HepG2 (cell line): ENCODE results near the gene MRPL39. TPM values are rescaled to one million over a fixed set of nuclear protein-coding genes. Genes with fewer than 3 reads are reported as not detected.

Experiments used
- ATAC-seq: fragments of 200-7000 bp; cut with Tn5 transposase; 3 replicates; pipeline ENCODE4 v1.9.1; 2020; ENCODE audit warnings: mild to moderate bottlenecking, moderate library complexity
- BruUV-seq: library from RNA; stranded (reverse); fragments of 400-500 nt; replicated peaks from 2 replicates; lab custom pipeline; 2021; lab: Mats Ljungman, UMichigan
- CTCF ChIA-PET: fragments of 300-600 bp; formaldehyde crosslinking; extraction: SDS; loops from one replicate; lab custom pipeline; 2021; ENCODE audit warnings: low total read pairs, inconsistent platforms, low intra/inter-chr PET ratio; lab: Yijun Ruan, JAX
- POLR2A ChIA-PET: fragments of 350-600 bp; sonication (Branson Sonifier 250); formaldehyde crosslinking; loops from one replicate; lab custom pipeline; 2020; ENCODE audit warnings: antibody characterized with exemption, inconsistent platforms; lab: Yijun Ruan, JAX
- DNase-seq: peaks from one replicate; pipeline ENCODE4 v3.0.0-alpha.2; 2015; ENCODE audit warnings: low spot score
- FAIRE-seq: peaks from 3 replicates; lab custom pipeline; 2011; peaks lifted over from hg19 to GRCh38; lab: Jason Lieb, UNC
- H2AFZ ChIP-seq: one replicate; pipeline ENCODE4 v1.6.1; 2011; ENCODE audit warnings: low read length, inconsistent platforms
- H3K27ac ChIP-seq: fragments of 300-600 bp; 3 replicates; pipeline ENCODE4 v1.8.0; 2011; ENCODE audit warnings: mixed run types, mild to moderate bottlenecking, mixed read lengths, low read length, inconsistent platforms; ENCODE audit not compliant: insufficient read depth; ENCODE audit errors: extremely low read length
- H3K27me3 ChIP-seq, 2 experiments: fragments of 200-600 bp in 1 of 2; 2 replicates in 1 of 2; 3 replicates in 1 of 2; pipeline versions ENCODE4 v1.6.0 to v1.8.0; 2011; ENCODE audit warnings: low read length in 2 of 2, mild to moderate bottlenecking in 2 of 2, moderate library complexity in 2 of 2, inconsistent platforms in 1 of 2; ENCODE audit not compliant: insufficient read depth in 2 of 2, control insufficient read depth in 1 of 2
- H3K36me3 ChIP-seq, 2 experiments: fragments of 200-600 bp in 1 of 2; replicated peaks in 1 of 2; 2 replicates in 1 of 2; 3 replicates in 1 of 2; pipeline versions ENCODE4 v1.5.1 to v1.8.0; 2011; ENCODE audit warnings: low read length in 2 of 2, inconsistent platforms in 1 of 2; ENCODE audit not compliant: insufficient read depth in 2 of 2, control insufficient read depth in 1 of 2
- H3K4me1 ChIP-seq: 2 replicates; pipeline ENCODE4 v1.5.1; 2012; ENCODE audit warnings: low read length, inconsistent platforms; ENCODE audit not compliant: insufficient read depth
- H3K4me2 ChIP-seq: 2 replicates; pipeline ENCODE4 v1.6.0; 2011; ENCODE audit warnings: low read depth, low read length, inconsistent platforms
- H3K4me3 ChIP-seq, 3 experiments: fragments of 200-600 bp in 1 of 3; sonication (generic), shearing (Covaris generic) in 1 of 3; replicated peaks in 1 of 3; 2 replicates each; pipeline ENCODE4 v1.5.1; 2011 to 2016; ENCODE audit warnings: low read length in 3 of 3, inconsistent platforms in 2 of 3, low read depth in 2 of 3, mild to moderate bottlenecking in 2 of 3, control low read depth in 1 of 3, mixed read lengths in 1 of 3; ENCODE audit not compliant: insufficient read depth in 1 of 3
- H3K79me2 ChIP-seq: one replicate; pipeline ENCODE4 v1.6.1; 2011; ENCODE audit warnings: low read length, inconsistent platforms; ENCODE audit not compliant: insufficient read depth
- H3K9ac ChIP-seq: 2 replicates; pipeline ENCODE4 v1.6.0; 2011; ENCODE audit warnings: mild to moderate bottlenecking, low read depth, low read length, inconsistent platforms; ENCODE audit not compliant: insufficient read depth
- H3K9me3 ChIP-seq: 2 replicates; pipeline ENCODE4 v1.5.1; 2012; ENCODE audit warnings: mild to moderate bottlenecking, low read length
- H4K20me1 ChIP-seq: 2 replicates; pipeline ENCODE4 v1.6.0; 2011; ENCODE audit warnings: inconsistent platforms, mild to moderate bottlenecking, low read length, moderate library complexity; ENCODE audit not compliant: insufficient read depth
- GABPA ChIP-seq, 2 experiments: IDR thresholded peaks; 2 replicates each; pipeline ENCODE4 v1.6.1; 2011 to 2016; ENCODE audit warnings: low read depth in 2 of 2, low read length in 1 of 2, missing biosample characterization in 1 of 2, missing genetic modification characterization in 1 of 2
- GFI1 ChIP-seq: sonication (generic); formaldehyde crosslinking; IDR thresholded peaks from 2 replicates; pipeline ENCODE4 v1.5.0; 2020; ENCODE audit warnings: missing genetic modification reagents, mild to moderate bottlenecking, borderline replicate concordance
- MAF1 ChIP-seq: sonication (generic); formaldehyde crosslinking; IDR thresholded peaks from 2 replicates; pipeline ENCODE4 v1.5.0; 2020; ENCODE audit warnings: missing genetic modification reagents, borderline replicate concordance
- MED1 ChIP-seq: sonication (generic); formaldehyde crosslinking; IDR thresholded peaks from 2 replicates; pipeline ENCODE4 v1.4.0; 2020; ENCODE audit warnings: missing genetic modification reagents
- SALL2 ChIP-seq: sonication (generic); formaldehyde crosslinking; IDR thresholded peaks from 2 replicates; pipeline ENCODE4 v1.8.1; 2023; ENCODE audit warnings: mild to moderate bottlenecking, missing genetic modification reagents, inconsistent platforms
- WGBS: methylation state at CpG from one replicate; pipeline ENCODE4 v1.1.6; 2017; ENCODE audit warnings: low lambda C conversion rate; 5-methylcytosine and 5-hydroxymethylcytosine counted together
- in situ Hi-C: cut with HindIII; loops from 2 replicates; pipeline ENCODE4 v1.10.0; 2017; ENCODE audit warnings: low pct_unique_long_range_greater_than_20kb; ENCODE audit not compliant: extremely low pct_ligation_motif_present
- intact Hi-C: fragments of 100-400 bp; cut with micrococcal nuclease; formaldehyde crosslinking; loops from one replicate; pipeline ENCODE4 v1.10.0; 2022; ENCODE audit not compliant: unreplicated experiment
- polyA plus RNA-seq, 8 experiments: library from polyadenylated mRNA; depleted of rRNA in 3 of 8; stranded (reverse) in 7 of 8; unstranded in 1 of 8; fragments of >200 nt; fragmentation: Illumina TruSeq in 4 of 8; extraction: Trizol in 4 of 8; gene quantifications; 2 replicates each; pipeline versions ENCODE4 v1.2.1 to v1.2.3, GENCODE V29; 2011 to 2016; ENCODE audit warnings: low read depth in 4 of 8, missing spikeins in 1 of 8, mixed read lengths in 1 of 8; ENCODE audit not compliant: insufficient read depth in 1 of 8
- total RNA-seq, 5 experiments: library from RNA; depleted of rRNA; stranded (reverse); fragments of >200 nt; fragmentation: Illumina TruSeq; extraction: Trizol; gene quantifications; 2 replicates each; pipeline ENCODE4 v1.2.3, GENCODE V29; 2016; ENCODE audit warnings: low read depth in 1 of 5
- TF ChIP-seq, protein P1 (sequence below): IDR thresholded peaks from 2 replicates; pipeline ENCODE4 v1.6.1; 2016

The MRPL39 gene
- total and polyA plus RNA-seq, 2 of the 13 experiments (the other 11 are each of a cell fraction or from before 2014, with no cell fraction given) = 29.1 to 91.2 TPM

- TF ChIP-seq, protein P1, sequence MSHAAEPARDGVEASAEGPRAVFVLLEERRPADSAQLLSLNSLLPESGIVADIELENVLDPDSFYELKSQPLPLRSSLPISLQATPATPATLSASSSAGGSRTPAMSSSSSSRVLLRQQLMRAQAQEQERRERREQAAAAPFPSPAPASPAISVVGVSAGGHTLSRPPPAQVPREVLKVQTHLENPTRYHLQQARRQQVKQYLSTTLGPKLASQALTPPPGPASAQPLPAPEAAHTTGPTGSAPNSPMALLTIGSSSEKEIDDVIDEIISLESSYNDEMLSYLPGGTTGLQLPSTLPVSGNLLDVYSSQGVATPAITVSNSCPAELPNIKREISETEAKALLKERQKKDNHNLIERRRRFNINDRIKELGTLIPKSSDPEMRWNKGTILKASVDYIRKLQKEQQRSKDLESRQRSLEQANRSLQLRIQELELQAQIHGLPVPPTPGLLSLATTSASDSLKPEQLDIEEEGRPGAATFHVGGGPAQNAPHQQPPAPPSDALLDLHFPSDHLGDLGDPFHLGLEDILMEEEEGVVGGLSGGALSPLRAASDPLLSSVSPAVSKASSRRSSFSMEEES (CRISPR knock-in tag) = no peak
- TF ChIP-seq MAF1 (no peak), SALL2 (CRISPR knock-in tag) (no peak), MED1 (CRISPR knock-in tag) (no peak)
- TF ChIP-seq, all 625 proteins: peak for 0
Observed at GRCh38 chr21:25636727-25637126, 29.4 kb upstream of the MRPL39 start (continued).

- Histone ChIP-seq H3K9me3 (no peaks in the 10 kb centered on the region), H3K4me1 (peaks cover 8% of the 10 kb centered on the region; the same call in 1 of the 2 replicates), H3K4me3 (no peak overlapping the region), H3K4me2 (no peak overlapping the region), H3K27ac (no peak overlapping the region), H3K27me3 (peaks cover 0 to 21% of the 10 kb centered on the region in 2 experiments; a peak in 2 of 5 replicates), H3K36me3 (no peaks in the 10 kb centered on the region), H2AFZ (no peak overlapping the region), H3K9ac (no peak overlapping the region), H3K79me2 (no peaks in the 10 kb centered on the region), H4K20me1 (no peaks in the 10 kb centered on the region)
- ChIA-PET POLR2A (no interaction called here), CTCF (no interaction called here)
- WGBS = 6% methylated on average over 8 of the region's 8 CpGs
- in situ Hi-C loops = no loop called here
- BruUV-seq = no TSS peak
- intact Hi-C loops = no loop called here
- FAIRE-seq (no peak), ATAC-seq (no peak)
- TF ChIP-seq GFI1 (CRISPR knock-in tag) = no peak
- no peak for TF ChIP-seq GABPA (IDR thresholded peaks at IDR 0.05; ENCODE audit: low read depth, low read length)
- TF ChIP-seq GABPA (CRISPR knock-in tag; IDR thresholded peaks at IDR 0.05; ENCODE audit: low read depth) = 0 out of 2 replicates have a peak, but pooled peaks have one; percentile 16
- TF ChIP-seq, all 625 proteins: peak for 1
- DNase-seq = no peak
Observed at GRCh38 chr21:25635310-25635709, 28.0 kb upstream of the MRPL39 start.
